Gastrocnemius medialis (tissue), 4 donors: ENCODE measurements around the gene SMURF1.

Source experiments
- CTCF ChIP-seq, 5 experiments: fragments of 450-650 bp in 3 of 5; fragments of 200-600 bp in 2 of 5; sonication (generic) in 2 of 5; IDR thresholded peaks in 4 of 5; conservative IDR thresholded peaks in 1 of 5; 1 replicate in 4 of 5; 2 replicates in 1 of 5; pipeline ENCODE4 v1.5.1; 2016 to 2019; ENCODE audit warnings: antibody characterized with exemption in 5 of 5, mild to moderate bottlenecking in 3 of 5, moderate library complexity in 3 of 5
- POLR2A ChIP-seq, 2 donors: fragments of 450-650 bp; IDR thresholded peaks; one replicate each; pipeline ENCODE4 v1.6.1; 2017; ENCODE audit warnings: antibody characterized with exemption in 2 of 2, mild to moderate bottlenecking in 2 of 2, moderate library complexity in 2 of 2

DNA sequence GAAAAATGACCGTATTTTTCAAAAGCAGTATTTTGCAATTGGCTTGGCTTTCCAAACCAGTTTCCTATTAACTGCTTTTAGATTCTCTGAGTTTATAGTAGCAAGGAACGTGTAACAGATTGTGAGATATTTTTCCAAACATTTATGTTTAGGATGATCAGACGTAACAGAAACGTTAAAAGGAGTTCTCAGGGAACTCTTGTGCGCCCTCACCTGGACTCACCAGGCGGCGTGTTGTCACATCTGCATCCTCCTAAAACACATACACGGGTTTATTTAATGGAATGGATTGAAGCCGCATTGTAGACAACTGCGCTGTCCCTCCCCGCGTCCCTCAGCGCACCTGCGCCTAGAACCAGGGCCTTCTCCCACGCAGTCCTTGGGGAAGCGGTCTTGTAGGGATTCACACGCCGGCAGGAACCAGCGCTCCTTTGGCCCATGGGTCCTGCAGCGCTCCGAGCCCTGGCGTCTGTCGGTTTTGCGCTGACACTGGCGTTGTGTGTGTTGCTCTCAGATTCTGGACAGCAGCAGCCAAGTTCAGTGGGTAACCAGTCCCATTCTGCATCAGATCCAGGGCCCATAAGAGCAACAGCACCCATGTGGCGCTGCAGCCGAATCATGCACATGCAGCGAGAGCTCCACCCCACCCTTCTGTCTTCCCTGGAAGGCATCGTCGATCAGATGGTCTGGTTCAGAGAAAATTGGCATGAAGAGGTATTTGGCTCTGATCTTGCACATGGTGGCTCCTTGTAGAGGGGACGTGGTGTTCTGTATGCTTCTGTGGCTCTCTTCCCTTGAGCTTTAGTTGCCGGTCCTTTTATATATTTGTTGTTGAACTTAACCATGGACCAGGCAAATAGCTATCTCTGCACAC lies 150.6 kb downstream of the SMURF1 start:
- TF ChIP-seq CTCF (IDR thresholded peaks at IDR 0.05 in 4 of 5, conservative IDR thresholded peaks at IDR 0.05 in 1 of 5) (no peak), POLR2A (IDR thresholded peaks at IDR 0.05) (no peak)
